Measurements from ENCODE around the gene KIAA1958. TPM values are rescaled to one million over a fixed set of nuclear protein-coding genes. Genes with fewer than 3 reads are reported as not detected.

Gene KIAA1958
- total RNA-seq, 1 experiment from 2014 or later, result 18.5 TPM

DNA sequence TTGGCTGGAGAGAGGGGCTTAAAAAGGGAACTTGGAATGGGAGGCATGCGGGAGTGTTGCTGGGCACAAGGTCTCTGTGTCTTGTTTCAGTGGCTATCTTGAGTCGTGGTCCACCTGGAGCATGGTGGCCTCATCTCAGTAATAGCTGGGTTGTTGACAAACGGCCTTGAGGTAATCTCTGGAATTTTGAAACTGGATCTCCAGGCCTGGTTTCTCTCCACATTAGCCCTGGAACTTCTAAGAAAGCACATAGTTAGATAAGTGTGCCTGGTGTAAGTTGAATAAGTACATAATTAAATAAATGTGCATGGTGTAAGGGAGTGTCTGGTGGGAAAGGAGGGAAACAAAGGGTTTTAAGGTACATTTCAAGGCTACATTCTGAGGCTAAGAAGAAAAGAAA lies 169.0 kb downstream of the KIAA1958 start:
- no peak for DNase-seq (ENCODE audit: low read depth, low spot score)
- no peaks in the 10 kb centered on the region for H3K36me3 ChIP-seq (ENCODE audit: control insufficient read depth in 1 of 2, insufficient read depth in 2 of 2, low read length in 2 of 2)
- TF ChIP-seq ATF3 (IDR thresholded peaks at IDR 0.05), result no peak
- no peak for TF ChIP-seq ZBTB33 (IDR thresholded peaks at IDR 0.05; ENCODE audit: extremely low read depth, insufficient replicate concordance, low read length)
- no peak for TF ChIP-seq SP1 (IDR thresholded peaks at IDR 0.05; ENCODE audit: low read depth)
- no peak for TF ChIP-seq YY1 (IDR thresholded peaks at IDR 0.05; ENCODE audit: extremely low read depth, insufficient replicate concordance, low read depth, low read length)
- no peak for TF ChIP-seq ELF1 (IDR thresholded peaks at IDR 0.05; ENCODE audit: borderline replicate concordance, low read depth)
- no peak for TF ChIP-seq CEBPB (IDR thresholded peaks at IDR 0.05; ENCODE audit: low read depth)
- no peak for TF ChIP-seq MAX (IDR thresholded peaks at IDR 0.05)
- TF ChIP-seq EZH2phosphoT487 (IDR thresholded peaks at IDR 0.05; ENCODE audit: borderline replicate concordance), result no peak
- TF ChIP-seq POLR2AphosphoS5 (IDR thresholded peaks at IDR 0.05; ENCODE audit: low read depth, low read length), result no peak
- no peak for TF ChIP-seq SRF (IDR thresholded peaks at IDR 0.05; ENCODE audit: low read depth)
- TF ChIP-seq EGR1 (IDR thresholded peaks at IDR 0.05; ENCODE audit: low read depth), result no peak
- TF ChIP-seq CTCF (IDR thresholded peaks at IDR 0.05 in 2 of 3, conservative IDR thresholded peaks at IDR 0.05 in 1 of 3; ENCODE audit: borderline replicate concordance in 1 of 3, insufficient read depth in 1 of 3, low read depth in 2 of 3, low read length in 2 of 3), result no peak
- TF ChIP-seq RAD21 (IDR thresholded peaks at IDR 0.05; ENCODE audit: low read depth), result no peak
- no peak for TF ChIP-seq EZH2 (IDR thresholded peaks at IDR 0.05)
- no peak for TF ChIP-seq SIN3A (IDR thresholded peaks at IDR 0.05; ENCODE audit: low read depth)
- POLR2A ChIA-PET, result no interaction called here
- no peaks in the 10 kb centered on the region for H3K27me3 ChIP-seq (ENCODE audit: insufficient read depth, low read length)
- no TSS peak for BruUV-seq (replicated peaks)
- H3K79me2 ChIP-seq (ENCODE audit: insufficient read depth, low read length), result no peaks in the 10 kb centered on the region
- intact Hi-C loops (cut with micrococcal nuclease), result no loop called here
- no peak overlapping the region for H3K9ac ChIP-seq (ENCODE audit: low read length)
- H3K4me1 ChIP-seq (ENCODE audit: control insufficient read depth in 1 of 2, insufficient read depth in 2 of 2, low read length in 2 of 2), result no peaks in the 10 kb centered on the region
- no peak overlapping the region for H3K4me3 ChIP-seq (replicated peaks in 1 of 2; ENCODE audit: low read depth in 1 of 2, low read length in 2 of 2)
- CTCF ChIA-PET, result no interaction called here
- ATAC-seq, result no peak
- no peak overlapping the region for H3K4me2 ChIP-seq (ENCODE audit: low read length)
- no peaks in the 10 kb centered on the region for H4K20me1 ChIP-seq (ENCODE audit: insufficient read depth)
- no peak overlapping the region for H3K27ac ChIP-seq (ENCODE audit: low read depth, low read length)
- RAD21 ChIA-PET (ENCODE audit: low non-redundant PET in 1 of 2, low total read pairs in 2 of 2, uncharacterized antibody in 2 of 2, unreplicated experiment in 2 of 2), result no interaction called here
- H3K9me2 ChIP-seq (ENCODE audit: insufficient read depth), result no peaks in the 10 kb centered on the region
- no peak overlapping the region for H2AFZ ChIP-seq (ENCODE audit: low read depth, low read length, poor library complexity, severe bottlenecking)
- H3K9me3 ChIP-seq (ENCODE audit: control insufficient read depth in 1 of 2, insufficient read depth in 1 of 2, low read depth in 1 of 2, low read length in 2 of 2), result no peaks in the 10 kb centered on the region

Measured in HCT116 (cell line).